Kidney (tissue), 14 donors: ENCODE measurements around the gene ADTRP. TPM values are rescaled to one million over a fixed set of nuclear protein-coding genes. Genes with fewer than 3 reads are reported as not detected.

Experiments used
- DNase-seq, 5 donors: peaks; one replicate each; pipeline ENCODE4 v3.0.0-alpha.2; 2013 to 2020
- FAIRE-seq: peaks from 2 replicates; lab custom pipeline; 2012; peaks lifted over from hg19 to GRCh38; lab: Jason Lieb, UNC
- H3K27ac ChIP-seq, 2 donors: one replicate each; pipeline ENCODE4 v1.7.0; 2013; ENCODE audit warnings: low read depth in 2 of 2, low read length in 2 of 2, inconsistent platforms in 1 of 2
- H3K27me3 ChIP-seq: one replicate; pipeline ENCODE4 v1.7.1; 2013; ENCODE audit warnings: low read length, inconsistent platforms; ENCODE audit not compliant: control insufficient read depth, insufficient read depth
- H3K36me3 ChIP-seq, 3 donors: one replicate each; pipeline versions ENCODE4 v1.7.0 to v1.7.1; 2013; ENCODE audit warnings: low read length in 3 of 3, control low read depth in 1 of 3, inconsistent platforms in 1 of 3; ENCODE audit not compliant: insufficient read depth in 3 of 3, control insufficient read depth in 2 of 3
- H3K4me1 ChIP-seq, 3 donors: one replicate each; pipeline versions ENCODE4 v1.7.0 to v1.7.1; 2013; ENCODE audit warnings: low read length in 3 of 3, inconsistent platforms in 1 of 3, low read depth in 1 of 3; ENCODE audit not compliant: control insufficient read depth in 2 of 3, insufficient read depth in 2 of 3
- H3K4me3 ChIP-seq, 3 donors: one replicate each; pipeline versions ENCODE4 v1.7.0 to v1.8.1; 2013; ENCODE audit warnings: low read length in 3 of 3, control low read depth in 1 of 3, inconsistent platforms in 1 of 3
- H3K9ac ChIP-seq, 3 donors: one replicate each; pipeline versions ENCODE4 v1.7.0 to v1.7.1; 2013; ENCODE audit warnings: low read length in 3 of 3, control low read depth in 1 of 3, inconsistent platforms in 1 of 3
- H3K9me3 ChIP-seq, 3 donors: one replicate each; pipeline versions ENCODE4 v1.7.0 to v1.7.1; 2013; ENCODE audit warnings: low read length in 3 of 3, control low read depth in 1 of 3, inconsistent platforms in 1 of 3; ENCODE audit not compliant: control insufficient read depth in 2 of 3, insufficient read depth in 1 of 3
- intact Hi-C: fragments of 100-400 bp; cut with DNase I; formaldehyde crosslinking; loops from one replicate; pipeline ENCODE4 v1.11.1; 2022
- polyA plus RNA-seq: library from polyadenylated mRNA; stranded (reverse); fragments of 350-450 nt; fragmentation: Illumina TruSeq; extraction: RNeasy Lipid Tissue Mini Kit (QIAGEN cat#74804); gene quantifications from one replicate; pipeline ENCODE4 v1.2.3, GENCODE V29; 2014; ENCODE audit warnings: low read depth, low replicate concordance; ENCODE audit not compliant: insufficient read depth
- total RNA-seq: library from RNA; stranded (reverse); fragmentation: NEBNext Ultra II Directional; extraction: Animal tissue kit (Norgen Biotek cat#: 25700); gene quantifications from one replicate; pipeline ENCODE4 v1.2.1, GENCODE V29; 2021
- TF ChIP-seq, protein P1 (sequence below): IDR thresholded peaks from 3 replicates; pipeline ENCODE4 v1.5.1; 2012; ENCODE audit warnings: mild to moderate bottlenecking, moderate library complexity, borderline replicate concordance; ENCODE audit not compliant: insufficient read depth; ENCODE audit errors: extremely low read depth
- donor health status: control.
- donor health status: control.
- donor health status: control.
- donor health status: control.
- donor health status: control.
- donor health status: DM: yes; HTN: yes; CAD: no.
- donor health status: Normal renal cell carcinoma (clear cell type).

Gene ADTRP
- total and polyA plus RNA-seq, 2 donors from 2014 or later = 2.7 to 5.9 TPM

DNA sequence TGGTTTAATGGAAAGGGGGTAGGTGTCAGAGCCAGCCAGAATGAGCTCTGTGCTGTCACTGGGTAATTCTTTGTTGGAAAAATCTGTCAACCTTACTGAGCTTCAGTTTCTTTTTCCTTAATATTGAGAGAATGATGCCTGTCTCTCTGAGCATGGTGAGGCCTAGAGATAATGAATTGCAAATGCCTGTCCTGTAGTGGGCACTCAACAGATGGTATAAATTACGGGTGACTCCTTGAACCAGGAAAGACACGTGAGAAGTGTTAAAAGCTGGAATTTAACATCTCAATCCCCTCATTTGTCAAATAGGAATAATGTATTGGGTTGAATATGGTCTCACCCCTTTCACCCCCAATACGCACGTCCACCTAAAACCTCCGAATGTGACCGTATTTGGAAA, 74.9 kb downstream of the ADTRP start:
- no peaks in the 10 kb centered on the region for H3K36me3 ChIP-seq

DNA sequence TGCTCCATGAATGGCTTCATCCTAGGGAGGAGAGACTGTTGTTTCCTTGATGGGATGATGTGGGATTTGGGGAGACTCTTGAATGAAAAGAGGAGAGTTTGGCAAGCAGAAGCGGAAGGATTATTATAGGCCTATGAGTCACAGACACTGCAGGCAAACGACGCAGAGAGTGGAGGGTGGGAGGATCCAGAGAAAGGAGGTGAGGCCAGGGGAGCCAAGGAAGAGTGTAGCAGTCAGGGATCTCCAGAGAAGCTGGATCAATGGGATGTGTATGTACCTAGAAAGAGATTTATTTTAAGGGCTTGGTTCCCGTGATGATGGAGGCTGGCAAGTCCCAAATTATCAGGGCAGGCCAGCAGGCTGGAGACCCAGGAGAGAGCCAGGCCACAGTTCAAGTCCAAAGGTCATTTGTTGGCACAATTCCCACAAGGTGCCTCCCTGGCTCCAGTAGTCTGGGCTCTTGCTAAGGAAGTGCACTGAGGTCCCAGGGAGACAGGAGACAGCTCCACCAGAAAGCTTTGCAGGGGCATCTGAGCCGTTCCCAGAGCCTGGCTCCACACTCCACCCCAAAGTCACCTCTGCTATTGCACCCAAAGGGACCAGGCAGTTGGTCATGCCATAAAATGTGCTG, 76.0 kb downstream of the ADTRP start:
- H3K27ac ChIP-seq = no peak overlapping the region
- no peak overlapping the region for H3K4me3 ChIP-seq
- DNase-seq = no peak
- FAIRE-seq = no peak
- no peaks in the 10 kb centered on the region for H3K4me1 ChIP-seq
- H3K27me3 ChIP-seq = no peaks in the 10 kb centered on the region
- no peaks in the 10 kb centered on the region for H3K9me3 ChIP-seq
- intact Hi-C loops = no loop called here
- TF ChIP-seq, protein P1, sequence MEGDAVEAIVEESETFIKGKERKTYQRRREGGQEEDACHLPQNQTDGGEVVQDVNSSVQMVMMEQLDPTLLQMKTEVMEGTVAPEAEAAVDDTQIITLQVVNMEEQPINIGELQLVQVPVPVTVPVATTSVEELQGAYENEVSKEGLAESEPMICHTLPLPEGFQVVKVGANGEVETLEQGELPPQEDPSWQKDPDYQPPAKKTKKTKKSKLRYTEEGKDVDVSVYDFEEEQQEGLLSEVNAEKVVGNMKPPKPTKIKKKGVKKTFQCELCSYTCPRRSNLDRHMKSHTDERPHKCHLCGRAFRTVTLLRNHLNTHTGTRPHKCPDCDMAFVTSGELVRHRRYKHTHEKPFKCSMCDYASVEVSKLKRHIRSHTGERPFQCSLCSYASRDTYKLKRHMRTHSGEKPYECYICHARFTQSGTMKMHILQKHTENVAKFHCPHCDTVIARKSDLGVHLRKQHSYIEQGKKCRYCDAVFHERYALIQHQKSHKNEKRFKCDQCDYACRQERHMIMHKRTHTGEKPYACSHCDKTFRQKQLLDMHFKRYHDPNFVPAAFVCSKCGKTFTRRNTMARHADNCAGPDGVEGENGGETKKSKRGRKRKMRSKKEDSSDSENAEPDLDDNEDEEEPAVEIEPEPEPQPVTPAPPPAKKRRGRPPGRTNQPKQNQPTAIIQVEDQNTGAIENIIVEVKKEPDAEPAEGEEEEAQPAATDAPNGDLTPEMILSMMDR = no peak
- H3K36me3 ChIP-seq = no peaks in the 10 kb centered on the region
- H3K9ac ChIP-seq = no peak overlapping the region

More for the DNA sequence above, 74.9 kb downstream of the ADTRP start:
- no peaks in the 10 kb centered on the region for H3K9me3 ChIP-seq
- no peak for DNase-seq
- TF ChIP-seq, protein P1 = no peak
- H3K4me3 ChIP-seq = no peak overlapping the region
- intact Hi-C loops = no loop called here
- no peak overlapping the region for H3K9ac ChIP-seq
- H3K27me3 ChIP-seq = no peaks in the 10 kb centered on the region
- FAIRE-seq = no peak
- no peaks in the 10 kb centered on the region for H3K4me1 ChIP-seq
- H3K27ac ChIP-seq = no peak overlapping the region

DNA sequence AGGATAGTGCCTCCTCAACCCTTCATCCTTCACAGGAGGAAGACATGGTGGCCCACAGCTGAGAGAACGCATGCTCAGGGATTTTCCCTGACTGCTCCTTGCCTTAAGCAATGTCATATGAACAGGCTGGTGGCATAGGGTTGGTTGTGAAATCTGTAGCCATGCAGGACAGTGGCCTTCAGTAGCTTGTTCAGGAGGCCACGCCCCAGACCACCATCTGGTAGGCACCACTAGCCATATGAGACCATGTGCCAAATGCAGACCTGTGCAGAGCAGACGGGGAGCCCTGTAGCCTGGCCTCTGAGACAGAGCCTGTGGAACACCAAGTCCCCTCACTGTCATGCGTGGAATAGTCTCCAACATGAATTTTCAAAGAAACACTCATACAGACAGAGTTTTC, 76.5 kb downstream of the ADTRP start:
- Histone ChIP-seq H3K27ac (no peak overlapping the region), H3K9ac (no peak overlapping the region), H3K36me3 (no peaks in the 10 kb centered on the region), H3K27me3 (no peaks in the 10 kb centered on the region), H3K4me1 (no peaks in the 10 kb centered on the region), H3K9me3 (no peaks in the 10 kb centered on the region), H3K4me3 (no peak overlapping the region)
- FAIRE-seq = no peak
- intact Hi-C loops = no loop called here
- TF ChIP-seq, protein P1 = no peak
- DNase-seq = no peak

DNA sequence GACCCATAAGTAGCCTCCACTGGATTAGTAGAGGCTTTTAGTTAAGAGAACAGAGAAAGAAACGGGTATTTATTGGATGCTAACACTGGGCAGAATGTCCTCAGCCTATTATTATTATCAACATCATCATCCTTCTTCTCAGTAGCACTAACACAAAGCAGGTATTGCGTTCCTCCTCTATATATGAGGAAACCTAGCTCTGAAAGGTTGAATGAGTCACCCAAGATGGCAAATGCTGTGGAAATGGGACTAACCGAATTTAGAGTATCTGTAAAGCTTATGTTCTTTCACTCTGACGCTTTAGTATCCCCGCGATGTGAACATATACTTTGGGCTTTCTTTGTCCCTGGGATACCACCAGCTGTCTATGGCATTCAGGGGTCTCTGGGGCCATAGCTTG, 77.0 kb downstream of the ADTRP start:
- no peak overlapping the region for H3K4me3 ChIP-seq
- no peaks in the 10 kb centered on the region for H3K27me3 ChIP-seq
- H3K9ac ChIP-seq = no peak overlapping the region
- H3K27ac ChIP-seq = no peak overlapping the region
- FAIRE-seq (no peak), DNase-seq (no peak)
- H3K9me3 ChIP-seq = no peaks in the 10 kb centered on the region
- intact Hi-C loops = no loop called here
- H3K36me3 ChIP-seq = no peaks in the 10 kb centered on the region
- TF ChIP-seq, protein P1 = no peak
- H3K4me1 ChIP-seq = no peaks in the 10 kb centered on the region
